ENCODE results near the gene PLXNA4. TPM values are rescaled to one million over a fixed set of nuclear protein-coding genes. Genes with fewer than 3 reads are reported as not detected.

PLXNA4 gene
- total and polyA plus RNA-seq, 8 donors: 0.19 to 1.6 (median 0.47) TPM

GRCh38 chr7:132373041-132373440 lies 203.2 kb downstream of the PLXNA4 start:
- no peak for ATAC-seq
- Histone ChIP-seq H3K9me3 (no peaks in the 10 kb centered on the region), H3K27me3 (no peaks in the 10 kb centered on the region), H3K4me1 (no peaks in the 10 kb centered on the region), H3K36me3 (no peaks in the 10 kb centered on the region), H3K27ac (no peak overlapping the region), H3K4me3 (no peak overlapping the region)
- DNase-seq: no peak
- no peak for TF ChIP-seq CTCF (IDR thresholded peaks at IDR 0.05)
- no peak for FAIRE-seq
- 86 to 88% methylated on average over 3 of the region's 3 CpGs for WGBS, 2 donors
- intact Hi-C loops (cut with DNase I): no loop called here

GRCh38 chr7:132371948-132372347 lies 204.3 kb downstream of the PLXNA4 start:
- Histone ChIP-seq H3K4me3 (no peak overlapping the region), H3K27ac (no peak overlapping the region), H3K27me3 (no peaks in the 10 kb centered on the region), H3K4me1 (no peaks in the 10 kb centered on the region), H3K36me3 (no peaks in the 10 kb centered on the region), H3K9me3 (no peaks in the 10 kb centered on the region)
- FAIRE-seq (no peak), ATAC-seq (no peak), DNase-seq (no peak)
- 73 to 76% methylated on average over 3 of the region's 3 CpGs for WGBS, 2 donors
- intact Hi-C loops (cut with DNase I): no loop called here
- TF ChIP-seq CTCF (IDR thresholded peaks at IDR 0.05): no peak

- Histone ChIP-seq H3K4me1 (no peaks in the 10 kb centered on the region), H3K36me3 (no peaks in the 10 kb centered on the region), H3K9me3 (no peaks in the 10 kb centered on the region), H3K4me3 (no peak overlapping the region), H3K27me3 (no peaks in the 10 kb centered on the region), H3K27ac (no peak overlapping the region)
- no peak for DNase-seq
- no peak for TF ChIP-seq CTCF (IDR thresholded peaks at IDR 0.05)
- ATAC-seq: no peak
- WGBS, 2 donors: 61 to 70% methylated on average over 11 of the region's 11 CpGs
- no peak for FAIRE-seq
- intact Hi-C loops (cut with DNase I): no loop called here
Measured at GRCh38 chr7:132368246-132368900, 207.9 kb downstream of the PLXNA4 start.

GRCh38 chr7:132367795-132368194 lies 208.5 kb downstream of the PLXNA4 start:
- Histone ChIP-seq H3K36me3 (no peaks in the 10 kb centered on the region), H3K27me3 (no peaks in the 10 kb centered on the region), H3K4me3 (no peak overlapping the region), H3K4me1 (no peaks in the 10 kb centered on the region), H3K27ac (no peak overlapping the region), H3K9me3 (no peaks in the 10 kb centered on the region)
- no peak for DNase-seq
- no peak for ATAC-seq
- no peak for TF ChIP-seq CTCF (IDR thresholded peaks at IDR 0.05)
- intact Hi-C loops (cut with DNase I): no loop called here
- WGBS, 2 donors: 83 to 89% methylated on average over 9 of the region's 9 CpGs
- FAIRE-seq: no peak

- FAIRE-seq (no peak), ATAC-seq (no peak), DNase-seq (no peak)
- 88 to 100% methylated on average over 1 of the region's 1 CpG for WGBS, 2 donors
- no peaks in the 10 kb centered on the region for H3K36me3 ChIP-seq
- intact Hi-C loops (cut with DNase I): no loop called here
- no peaks in the 10 kb centered on the region for H3K9me3 ChIP-seq
- H3K4me1 ChIP-seq: no peaks in the 10 kb centered on the region
- no peak overlapping the region for H3K4me3 ChIP-seq
- no peak for TF ChIP-seq CTCF (IDR thresholded peaks at IDR 0.05)
- no peak overlapping the region for H3K27ac ChIP-seq
- no peaks in the 10 kb centered on the region for H3K27me3 ChIP-seq
Measured at GRCh38 chr7:132367004-132367403, 209.3 kb downstream of the PLXNA4 start.

Data from pancreas (tissue), 10 donors.